Adrenal gland (tissue), 5 donors: ENCODE results near the gene ATP6V1F.

ENCODE experiments used
- POLR2A ChIP-seq, 2 donors: fragments of 450-650 bp; IDR thresholded peaks; one replicate each; pipeline ENCODE4 v1.6.1; 2017; ENCODE audit warnings: antibody characterized with exemption in 2 of 2, mild to moderate bottlenecking in 2 of 2, moderate library complexity in 1 of 2
- TF ChIP-seq, protein P1 (sequence below), 6 experiments: fragments of 450-650 bp in 4 of 6; fragments of 200-600 bp in 2 of 6; sonication (generic) in 1 of 6; IDR thresholded peaks; 1 replicate in 5 of 6; 2 replicates in 1 of 6; pipeline versions ENCODE4 v1.5.1 to v1.8.0; 2016 to 2021; ENCODE audit warnings: antibody characterized with exemption in 6 of 6, mild to moderate bottlenecking in 2 of 6, moderate library complexity in 1 of 6
- donor health status: DM: no; HTN: no; CAD: no.

- TF ChIP-seq POLR2A (IDR thresholded peaks at IDR 0.05): no peak
- TF ChIP-seq, protein P1, sequence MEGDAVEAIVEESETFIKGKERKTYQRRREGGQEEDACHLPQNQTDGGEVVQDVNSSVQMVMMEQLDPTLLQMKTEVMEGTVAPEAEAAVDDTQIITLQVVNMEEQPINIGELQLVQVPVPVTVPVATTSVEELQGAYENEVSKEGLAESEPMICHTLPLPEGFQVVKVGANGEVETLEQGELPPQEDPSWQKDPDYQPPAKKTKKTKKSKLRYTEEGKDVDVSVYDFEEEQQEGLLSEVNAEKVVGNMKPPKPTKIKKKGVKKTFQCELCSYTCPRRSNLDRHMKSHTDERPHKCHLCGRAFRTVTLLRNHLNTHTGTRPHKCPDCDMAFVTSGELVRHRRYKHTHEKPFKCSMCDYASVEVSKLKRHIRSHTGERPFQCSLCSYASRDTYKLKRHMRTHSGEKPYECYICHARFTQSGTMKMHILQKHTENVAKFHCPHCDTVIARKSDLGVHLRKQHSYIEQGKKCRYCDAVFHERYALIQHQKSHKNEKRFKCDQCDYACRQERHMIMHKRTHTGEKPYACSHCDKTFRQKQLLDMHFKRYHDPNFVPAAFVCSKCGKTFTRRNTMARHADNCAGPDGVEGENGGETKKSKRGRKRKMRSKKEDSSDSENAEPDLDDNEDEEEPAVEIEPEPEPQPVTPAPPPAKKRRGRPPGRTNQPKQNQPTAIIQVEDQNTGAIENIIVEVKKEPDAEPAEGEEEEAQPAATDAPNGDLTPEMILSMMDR (IDR thresholded peaks at IDR 0.05): no peak
These were observed 16.7 kb upstream of the ATP6V1F start for GRCh38 chr7:128845987-128846386.
